Transverse colon (tissue), 4 donors: ENCODE results near the gene UBAC2.

ENCODE experiments used
- POLR2A ChIP-seq: fragments of 450-650 bp; IDR thresholded peaks from one replicate; pipeline ENCODE4 v1.6.1; 2016; ENCODE audit warnings: antibody characterized with exemption, mild to moderate bottlenecking, moderate library complexity
- POLR2AphosphoS5 ChIP-seq, 3 donors: sonication (generic); formaldehyde crosslinking; IDR thresholded peaks; one replicate each; pipeline ENCODE4 v1.6.1; 2016; ENCODE audit warnings: antibody characterized with exemption in 3 of 3
- TF ChIP-seq, protein P1 (sequence below), 5 experiments: fragments of 200-600 bp in 3 of 5; fragments of 450-650 bp in 2 of 5; sonication (generic) in 3 of 5; IDR thresholded peaks; 1 replicate in 2 of 5; 2 replicates in 3 of 5; pipeline ENCODE4 v1.5.1; 2016 to 2017; ENCODE audit warnings: antibody characterized with exemption in 5 of 5, inconsistent platforms in 3 of 5, mild to moderate bottlenecking in 2 of 5, moderate library complexity in 1 of 5

DNA sequence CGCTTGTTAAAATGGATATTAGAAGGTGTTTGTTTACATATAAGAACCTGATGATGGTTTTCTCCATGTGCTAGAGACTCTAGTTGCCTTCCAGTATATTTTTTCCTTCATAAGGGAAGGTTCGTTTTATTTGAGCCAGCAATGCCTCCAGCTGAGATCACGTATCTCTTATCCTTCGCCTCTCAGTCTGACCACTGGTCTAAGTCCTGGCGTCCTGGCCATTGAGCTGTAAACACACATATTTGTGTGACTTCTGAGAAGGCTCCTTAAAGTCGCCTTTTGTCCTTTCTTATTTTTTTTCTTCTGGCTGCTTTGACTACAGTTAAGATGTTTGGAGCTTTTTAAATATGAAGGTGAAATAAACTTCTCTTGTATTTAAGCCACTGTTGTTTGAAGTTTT, 130.3 kb downstream of the UBAC2 start:
- TF ChIP-seq, protein P1, sequence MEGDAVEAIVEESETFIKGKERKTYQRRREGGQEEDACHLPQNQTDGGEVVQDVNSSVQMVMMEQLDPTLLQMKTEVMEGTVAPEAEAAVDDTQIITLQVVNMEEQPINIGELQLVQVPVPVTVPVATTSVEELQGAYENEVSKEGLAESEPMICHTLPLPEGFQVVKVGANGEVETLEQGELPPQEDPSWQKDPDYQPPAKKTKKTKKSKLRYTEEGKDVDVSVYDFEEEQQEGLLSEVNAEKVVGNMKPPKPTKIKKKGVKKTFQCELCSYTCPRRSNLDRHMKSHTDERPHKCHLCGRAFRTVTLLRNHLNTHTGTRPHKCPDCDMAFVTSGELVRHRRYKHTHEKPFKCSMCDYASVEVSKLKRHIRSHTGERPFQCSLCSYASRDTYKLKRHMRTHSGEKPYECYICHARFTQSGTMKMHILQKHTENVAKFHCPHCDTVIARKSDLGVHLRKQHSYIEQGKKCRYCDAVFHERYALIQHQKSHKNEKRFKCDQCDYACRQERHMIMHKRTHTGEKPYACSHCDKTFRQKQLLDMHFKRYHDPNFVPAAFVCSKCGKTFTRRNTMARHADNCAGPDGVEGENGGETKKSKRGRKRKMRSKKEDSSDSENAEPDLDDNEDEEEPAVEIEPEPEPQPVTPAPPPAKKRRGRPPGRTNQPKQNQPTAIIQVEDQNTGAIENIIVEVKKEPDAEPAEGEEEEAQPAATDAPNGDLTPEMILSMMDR (IDR thresholded peaks at IDR 0.05) = no peak
- TF ChIP-seq POLR2AphosphoS5 (IDR thresholded peaks at IDR 0.05) (no peak), POLR2A (no peak)
